ENCODE data around the gene TPST1.
A peak's percentile ranks its signal among the peaks of the same experiment; 100 is the strongest.

Gene TPST1

GRCh38 chr7:66202441-66202840 lies 2.7 kb upstream of the TPST1 start:
- no peak for TF ChIP-seq CTCF (IDR thresholded peaks at IDR 0.05; ENCODE audit: extremely low read depth, insufficient read depth, missing control alignments)
- no peak for DNase-seq (ENCODE audit: low spot score)
- in situ Hi-C loops (cut with MboI; ENCODE audit: low pct_unique_long_range_greater_than_20kb, low sequenced_read_pairs, unreplicated experiment): no loop called here

GRCh38 chr7:66205741-66206090 lies 582 bp downstream of the TPST1 start:
- DNase-seq (ENCODE audit: low spot score): peak; percentile 53
- in situ Hi-C loops (cut with MboI; ENCODE audit: low pct_unique_long_range_greater_than_20kb, low sequenced_read_pairs, unreplicated experiment): no loop called here
- TF ChIP-seq CTCF (IDR thresholded peaks at IDR 0.05; ENCODE audit: extremely low read depth, insufficient read depth, missing control alignments): no peak

- DNase-seq (ENCODE audit: low spot score): no peak
- in situ Hi-C loops (cut with MboI; ENCODE audit: low pct_unique_long_range_greater_than_20kb, low sequenced_read_pairs, unreplicated experiment): no loop called here
- no peak for TF ChIP-seq CTCF (IDR thresholded peaks at IDR 0.05; ENCODE audit: extremely low read depth, insufficient read depth, missing control alignments)
Measured at GRCh38 chr7:66206119-66206933, 1.2 kb downstream of the TPST1 start.

- TF ChIP-seq CTCF (IDR thresholded peaks at IDR 0.05; ENCODE audit: extremely low read depth, insufficient read depth, missing control alignments): no peak
- in situ Hi-C loops (cut with MboI; ENCODE audit: low pct_unique_long_range_greater_than_20kb, low sequenced_read_pairs, unreplicated experiment): no loop called here
- DNase-seq (ENCODE audit: low spot score): no peak
Measured at GRCh38 chr7:66206934-66207240, 1.8 kb downstream of the TPST1 start.

- no peak for TF ChIP-seq CTCF (IDR thresholded peaks at IDR 0.05; ENCODE audit: extremely low read depth, insufficient read depth, missing control alignments)
- DNase-seq (ENCODE audit: low spot score): no peak
- in situ Hi-C loops (cut with MboI; ENCODE audit: low pct_unique_long_range_greater_than_20kb, low sequenced_read_pairs, unreplicated experiment): no loop called here
Measured at GRCh38 chr7:66207540-66207939, 2.4 kb downstream of the TPST1 start.

GRCh38 chr7:66211429-66211828 lies 6.3 kb downstream of the TPST1 start:
- no peak for TF ChIP-seq CTCF (IDR thresholded peaks at IDR 0.05; ENCODE audit: extremely low read depth, insufficient read depth, missing control alignments)
- DNase-seq (ENCODE audit: low spot score): no peak
- in situ Hi-C loops (cut with MboI; ENCODE audit: low pct_unique_long_range_greater_than_20kb, low sequenced_read_pairs, unreplicated experiment): no loop called here

Measured in GM13977 (cell line).